Measurements from ENCODE around the gene PTPRU. TPM values are rescaled to one million over a fixed set of nuclear protein-coding genes. Genes with fewer than 3 reads are reported as not detected.

PTPRU gene
- total and polyA plus RNA-seq, 2 of the 8 experiments (the other 6 are each of a cell fraction or from before 2014, with no cell fraction given): 33.8 to 41.8 TPM

DNA sequence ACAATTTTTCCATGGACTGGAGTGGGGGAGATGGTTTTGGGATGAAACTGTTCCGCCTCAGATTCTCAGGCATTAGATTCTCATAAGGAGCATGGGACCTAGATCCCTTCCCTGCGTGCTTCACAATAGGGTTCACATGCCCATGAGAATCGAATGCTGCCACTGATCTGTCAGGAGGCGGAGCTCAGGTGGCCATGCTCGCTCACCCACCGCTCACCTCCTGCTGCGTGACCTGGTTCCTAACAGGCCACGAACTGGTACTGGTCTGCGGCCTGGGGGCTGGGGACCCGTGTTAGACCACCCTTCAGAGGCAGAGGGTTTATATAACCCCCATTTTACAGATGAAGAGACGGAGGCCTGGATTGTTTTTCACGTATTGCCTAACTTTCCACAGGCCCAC is 38.3 kb upstream of the PTPRU start (continued):
- TF ChIP-seq HDAC6 (IDR thresholded peaks at IDR 0.05; ENCODE audit: low read depth, low read length) (no peak), SIX5 (IDR thresholded peaks at IDR 0.05; ENCODE audit: low read depth, low read length) (no peak)

Measured in H1 (cell line).